ENCODE data around the gene NUTF2. TPM values are rescaled to one million over a fixed set of nuclear protein-coding genes. Genes with fewer than 3 reads are reported as not detected.
A peak's percentile ranks its signal among the peaks of the same experiment; 100 is the strongest.
"Not testable (repeated sequence)": the region's sequence is repeated elsewhere in the genome, so short reads cannot be mapped to it uniquely, and the experiment has no call there.

NUTF2 gene
- total and polyA plus RNA-seq, 12 donors, result 73.9 to 214 (median 84.1) TPM

GRCh38 chr16:67858500-67858899, 11.8 kb downstream of the NUTF2 start:
- Histone ChIP-seq H3K36me3 (peaks cover 0 to 25% (median 0%) of the 10 kb centered on the region in 9 donors), H3K4me3 (no peak overlapping the region), H3K27me3 (no peaks in the 10 kb centered on the region), H3K27ac (peak overlapping the region; percentile 59 to 87 (median 81)), H3K9me3 (no peaks in the 10 kb centered on the region), H3K4me1 (peaks cover 43 to 91% (median 76%) of the 10 kb centered on the region in 9 donors)
- intact Hi-C loops (cut with DNase I), result no loop called here
- no peak for DNase-seq
- TF ChIP-seq CTCF (IDR thresholded peaks at IDR 0.05), result no peak
- WGBS, 2 donors, result 51 to 57% methylated on average over 4 of the region's 4 CpGs
- ATAC-seq, result peak in 4 of 8 donors; percentile 14 to 68 (median 20)

GRCh38 chr16:67860589-67861398, 14.1 kb downstream of the NUTF2 start:
- Histone ChIP-seq H3K27me3 (no peaks in the 10 kb centered on the region), H3K9me3 (no peaks in the 10 kb centered on the region), H3K36me3 (peaks cover 0 to 29% (median under 1%) of the 10 kb centered on the region in 9 donors), H3K27ac (peak overlapping the region in 9 of 10 donors; percentile 37 to 93 (median 90)), H3K4me3 (no peak overlapping the region), H3K4me1 (peaks cover 45 to 90% (median 80%) of the 10 kb centered on the region in 9 donors)
- ATAC-seq (no peak), DNase-seq (no peak)
- intact Hi-C loops (cut with DNase I), result no loop called here
- 70 to 78% methylated on average over 8 of the region's 8 CpGs for WGBS, 2 donors
- TF ChIP-seq CTCF (IDR thresholded peaks at IDR 0.05), result no peak

- Histone ChIP-seq H3K9me3 (no peaks in the 10 kb centered on the region), H3K4me3 (no peak overlapping the region), H3K4me1 (peaks cover 43 to 79% (median 69%) of the 10 kb centered on the region in 9 donors), H3K27me3 (no peaks in the 10 kb centered on the region), H3K36me3 (peaks cover 0 to 40% (median 11%) of the 10 kb centered on the region in 9 donors), H3K27ac (peak overlapping the region in 9 of 10 donors; percentile 13 to 93 (median 90))
- no peak for DNase-seq
- no peak for ATAC-seq
- 68 to 74% methylated on average over 6 of the region's 6 CpGs for WGBS, 2 donors
- intact Hi-C loops (cut with DNase I), result loop anchor here in 2 of 10 donors (2.0 kb wide), 1 partner anchor 15 kb away; the partner anchor contains the start of genes CENPT (in 2 of the 2) and NUTF2 (in 2 of the 2)
- TF ChIP-seq CTCF (IDR thresholded peaks at IDR 0.05), result no peak
These were observed 15.1 kb downstream of the NUTF2 start for GRCh38 chr16:67861877-67862276.

- intact Hi-C loops (cut with DNase I), result loop anchor here in 2 of 10 donors (2.0 kb wide), 1 partner anchor 16 kb away; the partner anchor contains the start of genes CENPT (in 2 of the 2) and NUTF2 (in 2 of the 2)
- no peak for TF ChIP-seq CTCF (IDR thresholded peaks at IDR 0.05)
- Histone ChIP-seq H3K27ac (peak overlapping the region; percentile 80 to 93 (median 90)), H3K36me3 (peaks cover 0 to 50% (median 21%) of the 10 kb centered on the region in 9 donors), H3K4me1 (peaks cover 35 to 69% (median 59%) of the 10 kb centered on the region in 9 donors), H3K9me3 (no peaks in the 10 kb centered on the region), H3K4me3 (peak overlapping the region in 5 of 10 donors; percentile 10 to 25 (median 12)), H3K27me3 (no peaks in the 10 kb centered on the region)
- DNase-seq (peak; percentile 76 to 89), ATAC-seq (peak; percentile 88 to 95 (median 94))
- 35 to 39% methylated on average over 11 of the region's 11 CpGs for WGBS, 2 donors
These were observed 16.2 kb downstream of the NUTF2 start for GRCh38 chr16:67862623-67863583.

GRCh38 chr16:67864044-67864443, 17.3 kb downstream of the NUTF2 start:
- H3K4me1 ChIP-seq, result peaks cover 28 to 57% (median 48%) of the 10 kb centered on the region in 9 donors
- peak overlapping the region; percentile 80 to 93 (median 90) for H3K27ac ChIP-seq
- ATAC-seq; DNase-seq; intact Hi-C loops (cut with DNase I); H3K27me3 ChIP-seq; H3K4me3 ChIP-seq; H3K9me3 ChIP-seq: not testable (repeated sequence)
- H3K36me3 ChIP-seq, result peaks cover 0 to 62% (median 32%) of the 10 kb centered on the region in 9 donors
- 94 to 98% methylated on average over 6 of the region's 6 CpGs for WGBS, 2 donors
